AG09309 (cell line): Measurements from ENCODE around the gene MMP24.

Source experiments
- DNase-seq: peaks from one replicate; pipeline ENCODE4 v3.0.0-alpha.2; 2010; ENCODE audit warnings: low read depth
- H3K4me3 ChIP-seq: 2 replicates; pipeline ENCODE4 v1.5.1; 2011; ENCODE audit warnings: mild to moderate bottlenecking, low read depth, low read length, moderate library complexity; ENCODE audit not compliant: control insufficient read depth
- TF ChIP-seq, protein P1 (sequence below): IDR thresholded peaks from 2 replicates; pipeline ENCODE4 v1.5.1; 2011; ENCODE audit warnings: mild to moderate bottlenecking, low read depth, low read length, inconsistent platforms; ENCODE audit not compliant: insufficient read depth, control insufficient read depth; ENCODE audit errors: missing control alignments

The MMP24 gene

DNA sequence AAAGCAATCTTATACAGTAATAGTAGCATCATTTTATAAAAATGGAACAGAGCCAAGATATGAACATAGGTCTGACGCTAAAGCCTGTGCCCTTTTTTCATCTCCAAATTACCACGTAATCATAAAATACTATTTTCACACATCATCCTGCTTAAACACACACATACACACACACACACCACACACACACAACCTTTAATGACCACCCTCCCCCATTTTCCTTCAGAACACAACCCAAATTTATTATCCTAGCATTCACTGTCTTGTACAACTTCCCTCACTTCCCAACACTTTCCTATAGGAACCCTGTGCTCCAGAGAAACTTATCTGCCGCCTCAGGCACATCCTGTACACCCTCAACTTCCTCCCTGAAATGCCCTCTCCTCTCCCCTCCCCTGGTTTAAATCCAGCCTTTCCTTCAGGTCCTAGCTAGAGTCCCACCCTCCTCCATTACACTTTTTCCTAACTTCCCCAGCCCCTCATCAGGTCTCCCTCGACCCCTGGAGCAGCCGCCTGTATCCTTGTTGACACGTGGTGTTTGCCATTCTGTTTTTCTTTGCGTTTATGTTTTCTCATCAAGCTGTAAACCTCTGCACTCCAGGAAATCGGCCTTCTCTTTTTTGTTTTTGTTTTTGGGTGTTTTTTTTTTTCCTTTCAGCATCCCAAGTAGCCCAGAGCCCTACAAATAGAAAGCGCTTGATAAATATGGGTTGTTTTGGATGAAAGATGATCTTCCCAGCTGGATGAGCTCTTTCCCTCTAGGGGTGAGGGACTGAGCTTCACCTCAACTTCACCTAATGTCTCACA lies 968 bp upstream of the MMP24 start:
- TF ChIP-seq, protein P1, sequence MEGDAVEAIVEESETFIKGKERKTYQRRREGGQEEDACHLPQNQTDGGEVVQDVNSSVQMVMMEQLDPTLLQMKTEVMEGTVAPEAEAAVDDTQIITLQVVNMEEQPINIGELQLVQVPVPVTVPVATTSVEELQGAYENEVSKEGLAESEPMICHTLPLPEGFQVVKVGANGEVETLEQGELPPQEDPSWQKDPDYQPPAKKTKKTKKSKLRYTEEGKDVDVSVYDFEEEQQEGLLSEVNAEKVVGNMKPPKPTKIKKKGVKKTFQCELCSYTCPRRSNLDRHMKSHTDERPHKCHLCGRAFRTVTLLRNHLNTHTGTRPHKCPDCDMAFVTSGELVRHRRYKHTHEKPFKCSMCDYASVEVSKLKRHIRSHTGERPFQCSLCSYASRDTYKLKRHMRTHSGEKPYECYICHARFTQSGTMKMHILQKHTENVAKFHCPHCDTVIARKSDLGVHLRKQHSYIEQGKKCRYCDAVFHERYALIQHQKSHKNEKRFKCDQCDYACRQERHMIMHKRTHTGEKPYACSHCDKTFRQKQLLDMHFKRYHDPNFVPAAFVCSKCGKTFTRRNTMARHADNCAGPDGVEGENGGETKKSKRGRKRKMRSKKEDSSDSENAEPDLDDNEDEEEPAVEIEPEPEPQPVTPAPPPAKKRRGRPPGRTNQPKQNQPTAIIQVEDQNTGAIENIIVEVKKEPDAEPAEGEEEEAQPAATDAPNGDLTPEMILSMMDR: no peak
- DNase-seq: no peak
- no peak overlapping the region for H3K4me3 ChIP-seq

DNA sequence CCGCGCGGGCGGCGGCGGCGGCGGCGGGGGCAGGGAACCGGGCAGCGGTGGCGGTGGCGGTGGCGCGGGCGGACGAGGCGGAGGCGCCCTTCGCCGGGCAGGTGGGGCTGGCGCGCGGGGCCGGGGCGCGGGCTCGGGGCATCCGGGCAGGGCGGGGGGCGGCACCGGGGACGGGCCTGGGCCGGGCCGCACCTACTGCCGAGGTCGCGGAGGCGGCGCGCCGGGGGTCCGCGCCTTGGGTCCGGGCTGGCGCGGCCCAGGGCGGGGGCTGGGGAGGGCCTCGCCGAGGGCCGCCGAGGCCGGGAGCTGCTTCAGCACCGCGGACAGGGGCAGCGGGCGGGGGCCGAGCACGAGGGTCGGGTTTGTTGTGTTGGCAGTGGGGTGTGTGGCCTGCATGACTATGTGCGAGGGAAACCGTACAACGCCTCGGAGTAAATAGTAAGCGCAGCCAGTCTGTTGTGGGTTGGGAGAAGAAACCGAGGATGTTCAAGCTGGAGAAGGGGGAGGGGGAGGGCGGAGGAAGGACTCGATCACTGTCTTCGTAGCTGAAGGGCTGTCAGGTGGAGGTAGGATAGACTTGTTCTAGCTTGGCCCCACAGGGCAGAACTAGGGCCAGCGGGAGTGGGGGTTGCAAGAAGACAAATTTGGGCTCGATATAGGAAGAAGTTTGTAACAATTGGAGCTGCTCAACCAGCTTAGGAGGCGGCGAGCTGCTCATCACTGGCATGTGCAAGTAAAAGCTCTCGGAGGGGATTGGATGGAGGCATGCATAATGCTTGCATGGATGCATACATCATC lies 593 bp downstream of the MMP24 start:
- TF ChIP-seq, protein P1: no peak
- peak overlapping the region; percentile 28 for H3K4me3 ChIP-seq
- DNase-seq: no peak

DNA sequence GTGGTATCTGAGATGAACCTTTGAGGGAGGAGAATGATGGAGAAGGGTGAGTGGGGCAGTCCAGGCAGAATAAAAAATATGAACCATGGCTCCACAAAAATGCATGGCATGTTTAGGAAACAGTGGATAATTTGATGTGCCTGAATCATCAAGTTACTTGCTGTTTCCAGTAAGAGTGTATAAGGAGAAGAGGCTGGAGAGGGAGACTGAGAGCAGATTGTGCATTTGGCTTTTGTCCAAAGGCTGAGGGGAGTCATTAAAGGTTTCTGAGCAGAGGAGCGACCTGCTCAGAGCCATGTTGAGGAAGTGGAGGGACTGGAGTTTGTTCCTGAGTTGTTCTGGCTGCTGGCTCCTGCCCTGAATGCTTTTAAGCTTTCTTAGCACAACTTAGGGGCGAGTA lies 6.1 kb downstream of the MMP24 start:
- peak; percentile 66 for DNase-seq
- no peak overlapping the region for H3K4me3 ChIP-seq
- TF ChIP-seq, protein P1: no peak

DNA sequence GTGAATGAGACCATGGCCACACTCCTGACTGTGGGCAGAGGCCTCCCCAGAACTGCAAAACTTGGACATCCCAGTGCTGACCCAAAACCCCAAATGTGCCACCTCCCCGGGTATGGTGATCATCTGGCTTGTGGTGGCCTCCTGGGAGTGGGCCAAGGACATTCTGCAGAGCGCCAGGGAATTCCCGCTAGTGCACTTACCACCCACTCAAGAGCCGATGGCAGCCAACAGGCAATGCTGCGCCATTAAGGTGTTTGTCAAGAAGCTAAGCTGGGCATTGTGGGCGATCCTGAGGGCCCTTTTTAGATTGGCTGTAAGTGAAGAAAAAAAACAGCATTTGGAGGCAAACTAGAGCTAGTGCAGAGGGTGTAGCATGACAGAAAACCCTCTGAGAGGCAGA lies 9.4 kb downstream of the MMP24 start:
- DNase-seq: no peak
- TF ChIP-seq, protein P1: no peak
- no peak overlapping the region for H3K4me3 ChIP-seq

DNA sequence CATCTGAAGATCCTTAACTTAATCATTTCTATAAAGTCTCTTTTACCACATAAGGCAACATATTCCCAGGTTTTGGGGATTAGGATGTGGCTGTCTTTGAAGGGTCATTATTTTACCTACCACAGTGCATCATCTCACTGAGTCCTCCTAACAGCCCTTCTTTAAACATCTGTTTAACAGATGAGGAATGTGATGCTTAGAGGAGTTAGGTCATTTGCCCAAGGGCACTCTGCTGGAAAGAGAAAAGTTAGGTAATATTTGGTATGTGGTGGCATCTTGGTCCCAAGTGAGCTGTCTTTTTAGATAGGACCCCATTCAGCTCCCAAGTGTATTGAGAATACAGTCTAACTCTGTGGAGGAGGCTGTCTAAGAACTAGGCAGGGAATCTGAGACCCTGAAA lies 11.0 kb downstream of the MMP24 start:
- TF ChIP-seq, protein P1: no peak
- peak; percentile 16 for DNase-seq
- H3K4me3 ChIP-seq: no peak overlapping the region

DNA sequence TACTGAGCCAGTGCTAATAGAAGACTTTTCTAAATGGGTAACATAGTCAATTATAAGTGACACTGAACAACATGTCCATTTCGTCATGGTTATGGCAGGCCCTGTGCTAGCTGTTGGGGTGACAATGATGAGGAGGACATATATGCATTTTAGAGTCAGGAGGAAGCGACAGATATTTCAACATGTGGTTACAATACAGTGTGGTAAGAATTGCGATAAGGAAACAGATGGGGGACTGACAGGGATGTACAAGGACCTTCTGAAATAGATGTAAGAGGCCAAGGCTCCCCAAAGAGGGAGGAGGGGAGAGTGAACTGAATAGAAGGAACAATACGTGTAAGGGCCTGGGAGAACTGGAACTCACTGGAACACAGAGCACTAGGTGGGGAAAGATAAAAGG lies 11.7 kb downstream of the MMP24 start:
- TF ChIP-seq, protein P1: no peak
- no peak overlapping the region for H3K4me3 ChIP-seq
- DNase-seq: no peak
